Keratinocyte (primary cell): ENCODE results near the gene ZNF516. TPM values are rescaled to one million over a fixed set of nuclear protein-coding genes. Genes with fewer than 3 reads are reported as not detected.

Source experiments
- DNase-seq: peaks from one replicate; pipeline ENCODE4 v3.0.0-alpha.2; 2011; ENCODE audit warnings: low read depth, missing footprints, low spot score
- FAIRE-seq: peaks from 2 replicates; lab custom pipeline; 2011; peaks lifted over from hg19 to GRCh38; lab: Jason Lieb, UNC
- H2AFZ ChIP-seq: 2 replicates; pipeline ENCODE4 v1.6.0; 2012; ENCODE audit warnings: low read length, control low read depth, inconsistent platforms; ENCODE audit not compliant: control insufficient read depth
- H3K27ac ChIP-seq: 2 replicates; pipeline ENCODE4 v1.5.1; 2011; ENCODE audit warnings: low read length; ENCODE audit not compliant: control insufficient read depth, insufficient read depth
- H3K27me3 ChIP-seq: 3 replicates; pipeline ENCODE4 v1.6.0; 2011; ENCODE audit warnings: low read length; ENCODE audit not compliant: control insufficient read depth, insufficient read depth; ENCODE audit errors: extremely low read depth
- H3K36me3 ChIP-seq, 2 experiments: 2 replicates in 1 of 2; 3 replicates in 1 of 2; pipeline ENCODE4 v1.5.1; 2011; ENCODE audit warnings: low read length in 2 of 2, mild to moderate bottlenecking in 1 of 2; ENCODE audit not compliant: control insufficient read depth in 2 of 2, insufficient read depth in 2 of 2; ENCODE audit errors: extremely low read depth in 1 of 2
- H3K4me1 ChIP-seq: 3 replicates; pipeline ENCODE4 v1.5.1; 2011; ENCODE audit warnings: low read length; ENCODE audit not compliant: control insufficient read depth, insufficient read depth; ENCODE audit errors: extremely low read depth
- H3K4me2 ChIP-seq: 3 replicates; pipeline ENCODE4 v1.6.0; 2011; ENCODE audit warnings: low read depth, low read length; ENCODE audit not compliant: control insufficient read depth, insufficient read depth; ENCODE audit errors: extremely low read depth
- H3K4me3 ChIP-seq, 3 experiments: fragments of 200-600 bp in 1 of 3; sonication (generic) in 1 of 3; 2 replicates in 2 of 3; 3 replicates in 1 of 3; pipeline ENCODE4 v1.5.1; 2011 to 2016; ENCODE audit warnings: low read length in 3 of 3, mild to moderate bottlenecking in 3 of 3, control low read depth in 2 of 3, inconsistent platforms in 1 of 3, low read depth in 1 of 3, mixed read lengths in 1 of 3, mixed run types in 1 of 3, moderate library complexity in 1 of 3; ENCODE audit not compliant: control insufficient read depth in 2 of 3, insufficient read depth in 2 of 3; ENCODE audit errors: extremely low read depth in 1 of 3
- H3K79me2 ChIP-seq: 2 replicates; pipeline ENCODE4 v1.6.0; 2012; ENCODE audit warnings: low read length; ENCODE audit not compliant: control insufficient read depth, insufficient read depth
- H3K9ac ChIP-seq: 3 replicates; pipeline ENCODE4 v1.6.0; 2011; ENCODE audit warnings: low read length; ENCODE audit not compliant: control insufficient read depth, insufficient read depth; ENCODE audit errors: extremely low read depth
- H3K9me1 ChIP-seq: 3 replicates; pipeline ENCODE4 v1.6.0; 2011; ENCODE audit warnings: low read length; ENCODE audit not compliant: control insufficient read depth, insufficient read depth; ENCODE audit errors: extremely low read depth
- H3K9me3 ChIP-seq: 2 replicates; pipeline ENCODE4 v1.5.1; 2012; ENCODE audit warnings: low read depth, low read length; ENCODE audit not compliant: control insufficient read depth
- H4K20me1 ChIP-seq: 3 replicates; pipeline ENCODE4 v1.6.0; 2011; ENCODE audit warnings: low read length; ENCODE audit not compliant: control insufficient read depth, insufficient read depth; ENCODE audit errors: extremely low read depth
- EZH2 ChIP-seq: IDR thresholded peaks from one replicate; pipeline ENCODE4 v1.6.1; 2012; ENCODE audit warnings: inconsistent platforms, mild to moderate bottlenecking, low read length, moderate library complexity
- dilution Hi-C: fragments of 300-500 bp; cut with MboI; formaldehyde crosslinking; loops from one replicate; pipeline ENCODE4 v1.7.0; 2020; ENCODE audit warnings: low sequenced_read_pairs; ENCODE audit not compliant: extremely low pct_ligation_motif_present
- polyA plus RNA-seq, 5 experiments: library from polyadenylated mRNA; depleted of rRNA in 3 of 5; stranded (reverse) in 3 of 5; stranded (forward) in 1 of 5; unstranded in 1 of 5; fragments of >200 nt; gene quantifications; 1 replicate in 1 of 5; 2 replicates in 3 of 5; 3 replicates in 1 of 5; pipeline versions ENCODE4 v1.2.1 to v1.2.3, GENCODE V29; 2011 to 2012; ENCODE audit warnings: missing spikeins in 2 of 5, low read depth in 1 of 5, low replicate concordance in 1 of 5
- TF ChIP-seq, protein P1 (sequence below), 3 experiments: IDR thresholded peaks in 1 of 3; conservative IDR thresholded peaks in 1 of 3; optimal IDR thresholded peaks in 1 of 3; 2 replicates in 2 of 3; 3 replicates in 1 of 3; pipeline versions ENCODE3 to v1.5.1; 2011; ENCODE audit warnings: low read length in 3 of 3, mild to moderate bottlenecking in 3 of 3, moderate library complexity in 2 of 3, control low read depth in 1 of 3, inconsistent platforms in 1 of 3; ENCODE audit not compliant: insufficient read depth in 2 of 3; ENCODE audit errors: extremely low read depth in 1 of 3

The ZNF516 gene
- polyA plus RNA-seq, 1 donor (not counting 4 experiments of a cell fraction or from before 2014, with no cell fraction given): 9.3 TPM

GRCh38 chr18:76380127-76380729 lies 114.8 kb downstream of the ZNF516 start:
- dilution Hi-C loops: no loop called here
- Histone ChIP-seq H3K36me3 (peaks cover 6 to 7% of the 10 kb centered on the region in 2 experiments), H3K4me3 (no peak overlapping the region), H4K20me1 (peaks cover 8% of the 10 kb centered on the region), H3K9me1 (no peaks in the 10 kb centered on the region), H3K27me3 (no peaks in the 10 kb centered on the region), H3K27ac (no peak overlapping the region), H3K9ac (no peak overlapping the region), H3K79me2 (peaks cover 16% of the 10 kb centered on the region), H3K9me3 (no peaks in the 10 kb centered on the region), H3K4me1 (no peaks in the 10 kb centered on the region), H2AFZ (no peak overlapping the region), H3K4me2 (no peak overlapping the region)
- TF ChIP-seq, protein P1, sequence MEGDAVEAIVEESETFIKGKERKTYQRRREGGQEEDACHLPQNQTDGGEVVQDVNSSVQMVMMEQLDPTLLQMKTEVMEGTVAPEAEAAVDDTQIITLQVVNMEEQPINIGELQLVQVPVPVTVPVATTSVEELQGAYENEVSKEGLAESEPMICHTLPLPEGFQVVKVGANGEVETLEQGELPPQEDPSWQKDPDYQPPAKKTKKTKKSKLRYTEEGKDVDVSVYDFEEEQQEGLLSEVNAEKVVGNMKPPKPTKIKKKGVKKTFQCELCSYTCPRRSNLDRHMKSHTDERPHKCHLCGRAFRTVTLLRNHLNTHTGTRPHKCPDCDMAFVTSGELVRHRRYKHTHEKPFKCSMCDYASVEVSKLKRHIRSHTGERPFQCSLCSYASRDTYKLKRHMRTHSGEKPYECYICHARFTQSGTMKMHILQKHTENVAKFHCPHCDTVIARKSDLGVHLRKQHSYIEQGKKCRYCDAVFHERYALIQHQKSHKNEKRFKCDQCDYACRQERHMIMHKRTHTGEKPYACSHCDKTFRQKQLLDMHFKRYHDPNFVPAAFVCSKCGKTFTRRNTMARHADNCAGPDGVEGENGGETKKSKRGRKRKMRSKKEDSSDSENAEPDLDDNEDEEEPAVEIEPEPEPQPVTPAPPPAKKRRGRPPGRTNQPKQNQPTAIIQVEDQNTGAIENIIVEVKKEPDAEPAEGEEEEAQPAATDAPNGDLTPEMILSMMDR (optimal IDR thresholded peaks at IDR 0.05 in 1 of 3, IDR thresholded peaks at IDR 0.05 in 1 of 3, conservative IDR thresholded peaks at IDR 0.05 in 1 of 3; ENCODE audit: extremely low read depth in 1 of 3, insufficient read depth in 2 of 3, low read length in 3 of 3): no peak
- TF ChIP-seq EZH2: no peak
- DNase-seq (no peak), FAIRE-seq (no peak)

GRCh38 chr18:76379226-76380126 lies 115.6 kb downstream of the ZNF516 start:
- Histone ChIP-seq H3K9me1 (no peaks in the 10 kb centered on the region), H3K9me3 (no peaks in the 10 kb centered on the region), H3K4me2 (no peak overlapping the region), H3K79me2 (peaks cover 16% of the 10 kb centered on the region), H3K4me1 (no peaks in the 10 kb centered on the region), H3K27me3 (no peaks in the 10 kb centered on the region), H4K20me1 (peaks cover 11% of the 10 kb centered on the region), H2AFZ (no peak overlapping the region), H3K9ac (no peak overlapping the region), H3K36me3 (peaks cover 6 to 7% of the 10 kb centered on the region in 2 experiments), H3K4me3 (no peak overlapping the region), H3K27ac (no peak overlapping the region)
- no peak for FAIRE-seq
- TF ChIP-seq, protein P1 (optimal IDR thresholded peaks at IDR 0.05 in 1 of 3, IDR thresholded peaks at IDR 0.05 in 1 of 3, conservative IDR thresholded peaks at IDR 0.05 in 1 of 3; ENCODE audit: extremely low read depth in 1 of 3, insufficient read depth in 2 of 3, low read length in 3 of 3): no peak
- no peak for TF ChIP-seq EZH2
- dilution Hi-C loops: no loop called here
- DNase-seq: no peak
